HFFc6 (cell line): ENCODE measurements around the gene RFX1. TPM values are rescaled to one million over a fixed set of nuclear protein-coding genes. Genes with fewer than 3 reads are reported as not detected.

ENCODE experiments used
- DNase-seq: peaks from one replicate; pipeline ENCODE4 v3.0.0-alpha.2; 2018
- H3K27ac Mint-ChIP-seq: 2 replicates; pipeline ENCODE4 v1.8.0; 2020; ENCODE audit warnings: mild to moderate bottlenecking, mixed read lengths
- H3K27me3 Mint-ChIP-seq: 2 replicates; pipeline ENCODE4 v1.8.0; 2021; ENCODE audit warnings: mild to moderate bottlenecking, moderate library complexity, mixed read lengths; ENCODE audit not compliant: insufficient read depth
- H3K36me3 Mint-ChIP-seq: 2 replicates; pipeline ENCODE4 v1.8.0; 2021; ENCODE audit warnings: low read depth, mixed read lengths
- H3K4me1 Mint-ChIP-seq: 2 replicates; pipeline ENCODE4 v1.8.0; 2020; ENCODE audit warnings: low read depth, mixed read lengths
- H3K4me3 Mint-ChIP-seq: 2 replicates; pipeline ENCODE4 v1.8.0; 2020; ENCODE audit warnings: mild to moderate bottlenecking, moderate library complexity, mixed read lengths
- H3K9me3 Mint-ChIP-seq: 2 replicates; pipeline ENCODE4 v1.8.0; 2020; ENCODE audit warnings: mild to moderate bottlenecking, mixed read lengths
- CTCF ChIP-seq: fragments of 200-600 bp; sonication (generic); IDR thresholded peaks from 2 replicates; pipeline ENCODE4 v1.5.0; 2021; ENCODE audit warnings: antibody characterized with exemption, mild to moderate bottlenecking
- total RNA-seq, 6 experiments: library from RNA; stranded (reverse); fragmentation: NEBNext Ultra II Directional; extraction: Animal tissue kit (Norgen Biotek cat#: 25700); gene quantifications; 2 replicates in 1 of 6; 3 replicates in 5 of 6; pipeline ENCODE4 v1.2.3, GENCODE V29; 2021

The RFX1 gene
- total RNA-seq, 6 experiments from 2014 or later, result 11.6 to 13.0 (median 12.2) TPM

GRCh38 chr19:13960863-13961784 is 45.0 kb downstream of the RFX1 start:
- no peak for DNase-seq
- TF ChIP-seq CTCF, result no peak; the same call in 1 of the 2 replicates
- Mint-ChIP-seq H3K36me3 (peaks cover 10% of the 10 kb centered on the region), H3K27ac (no peak overlapping the region), H3K9me3 (no peaks in the 10 kb centered on the region), H3K4me3 (no peak overlapping the region), H3K4me1 (peaks cover 10% of the 10 kb centered on the region), H3K27me3 (no peaks in the 10 kb centered on the region; the same call in 1 of the 2 replicates)

- peak; percentile 68 for TF ChIP-seq CTCF
- Mint-ChIP-seq H3K9me3 (no peaks in the 10 kb centered on the region), H3K4me1 (peaks cover 9% of the 10 kb centered on the region), H3K27ac (no peak overlapping the region), H3K4me3 (no peak overlapping the region), H3K36me3 (peaks cover 10% of the 10 kb centered on the region), H3K27me3 (no peaks in the 10 kb centered on the region; the same call in 1 of the 2 replicates)
- no peak for DNase-seq
Observed at GRCh38 chr19:13959962-13960862, 45.9 kb downstream of the RFX1 start.

GRCh38 chr19:13959141-13959961 is 46.8 kb downstream of the RFX1 start:
- no peak for DNase-seq
- peaks cover under 1% of the 10 kb centered on the region; the same call in 1 of the 2 replicates for H3K4me1 Mint-ChIP-seq
- no peak overlapping the region for H3K27ac Mint-ChIP-seq
- no peak overlapping the region for H3K4me3 Mint-ChIP-seq
- no peaks in the 10 kb centered on the region for H3K9me3 Mint-ChIP-seq
- no peaks in the 10 kb centered on the region; the same call in 1 of the 2 replicates for H3K27me3 Mint-ChIP-seq
- peaks cover 10% of the 10 kb centered on the region for H3K36me3 Mint-ChIP-seq
- no peak for TF ChIP-seq CTCF

GRCh38 chr19:13958043-13958442 is 48.1 kb downstream of the RFX1 start:
- Mint-ChIP-seq H3K27me3 (no peaks in the 10 kb centered on the region; the same call in 1 of the 2 replicates), H3K4me3 (no peak overlapping the region), H3K4me1 (peaks cover 9% of the 10 kb centered on the region), H3K9me3 (no peaks in the 10 kb centered on the region), H3K27ac (no peak overlapping the region; the same call in 1 of the 2 replicates), H3K36me3 (peaks cover 10% of the 10 kb centered on the region)
- no peak for DNase-seq
- TF ChIP-seq CTCF, result no peak

GRCh38 chr19:13957051-13957450 is 49.1 kb downstream of the RFX1 start:
- no peak overlapping the region for H3K27ac Mint-ChIP-seq
- no peak for TF ChIP-seq CTCF
- no peak overlapping the region for H3K4me3 Mint-ChIP-seq
- no peaks in the 10 kb centered on the region; the same call in 1 of the 2 replicates for H3K27me3 Mint-ChIP-seq
- H3K36me3 Mint-ChIP-seq, result peaks cover 10% of the 10 kb centered on the region
- no peak for DNase-seq
- no peaks in the 10 kb centered on the region for H3K9me3 Mint-ChIP-seq
- peaks cover 10% of the 10 kb centered on the region for H3K4me1 Mint-ChIP-seq
